K562 (cell line): ENCODE results near the gene TPI1. TPM values are rescaled to one million over a fixed set of nuclear protein-coding genes. Genes with fewer than 3 reads are reported as not detected.
"Not testable (repeated sequence)": the region's sequence is repeated elsewhere in the genome, so short reads cannot be mapped to it uniquely, and the experiment has no call there.

Experiments
- ATAC-seq: fragments of 200-7000 bp; cut with Tn5 transposase; 3 replicates; pipeline ENCODE4 v1.9.1; 2020; ENCODE audit warnings: moderate library complexity
- BruUV-seq: library from RNA; stranded (reverse); fragments of 400-500 nt; replicated peaks from 2 replicates; lab custom pipeline; 2021; lab: Mats Ljungman, UMichigan
- CTCF ChIA-PET: fragments of 300-600 bp; formaldehyde crosslinking; extraction: SDS; loops from one replicate; lab custom pipeline; 2021; ENCODE audit warnings: low intra/inter-chr PET ratio; lab: Yijun Ruan, JAX
- POLR2A ChIA-PET: fragments of 300-600, 350-650 bp; sonication (Branson Sonifier 250); formaldehyde crosslinking; extraction: SDS; loops from one replicate; lab custom pipeline; 2021; ENCODE audit warnings: antibody characterized with exemption, inconsistent platforms; lab: Yijun Ruan, JAX
- DNase-seq, 4 experiments: peaks; one replicate each; pipeline versions ENCODE4 v3.0.0 to v3.0.0-alpha.2; 2011 to 2018; ENCODE audit warnings: low spot score in 3 of 4, mixed read lengths in 3 of 4; ENCODE audit errors: extremely low read depth in 1 of 4
- FAIRE-seq: peaks from 2 replicates; lab custom pipeline; 2011; peaks lifted over from hg19 to GRCh38; lab: Jason Lieb, UNC
- H2AFZ ChIP-seq: 2 replicates; pipeline ENCODE4 v1.6.0; 2011; ENCODE audit warnings: low read depth, low read length, control low read depth, inconsistent platforms
- H3K27ac ChIP-seq: fragments of 200-600 bp; 3 replicates; pipeline ENCODE4 v1.8.0; 2011; ENCODE audit warnings: low read depth, mild to moderate bottlenecking, control low read depth, inconsistent platforms, low read length, moderate library complexity, mixed read lengths; ENCODE audit errors: extremely low read depth
- H3K27me3 ChIP-seq, 2 experiments: fragments of 300-600 bp in 1 of 2; 2 replicates in 1 of 2; 3 replicates in 1 of 2; pipeline versions ENCODE4 v1.6.0 to v1.8.0; 2011; ENCODE audit warnings: inconsistent platforms in 2 of 2, low read length in 2 of 2, mild to moderate bottlenecking in 1 of 2, mixed read lengths in 1 of 2, moderate library complexity in 1 of 2; ENCODE audit not compliant: control insufficient read depth in 2 of 2, insufficient read depth in 2 of 2
- H3K36me3 ChIP-seq: fragments of 300-600 bp; 3 replicates; pipeline ENCODE4 v1.8.0; 2011; ENCODE audit warnings: mild to moderate bottlenecking, low read length, inconsistent platforms; ENCODE audit not compliant: control insufficient read depth, insufficient read depth
- H3K4me1 ChIP-seq, 2 experiments: fragments of 200-600 bp in 1 of 2; replicated peaks in 1 of 2; 2 replicates in 1 of 2; 3 replicates in 1 of 2; pipeline versions ENCODE4 v1.5.1 to v1.8.0; 2011; ENCODE audit warnings: inconsistent platforms in 2 of 2, low read length in 2 of 2, mild to moderate bottlenecking in 1 of 2, mixed read lengths in 1 of 2, moderate library complexity in 1 of 2; ENCODE audit not compliant: control insufficient read depth in 2 of 2, insufficient read depth in 2 of 2
- H3K4me2 ChIP-seq: 2 replicates; pipeline ENCODE4 v1.6.1; 2011; ENCODE audit warnings: low read length, control low read depth, inconsistent platforms, mixed read lengths; ENCODE audit not compliant: insufficient read depth
- H3K4me3 ChIP-seq: fragments of 200-600 bp; sonication (generic), shearing (Covaris generic); 2 replicates; pipeline ENCODE4 v1.5.1; 2016; ENCODE audit warnings: control low read depth, inconsistent platforms
- H3K79me2 ChIP-seq: fragments of 200-600 bp; 3 replicates; pipeline ENCODE4 v1.8.0; 2011; ENCODE audit warnings: low read length, inconsistent platforms; ENCODE audit not compliant: control insufficient read depth, insufficient read depth
- H3K9ac ChIP-seq, 2 experiments: 2 replicates each; pipeline versions ENCODE4 v1.6.0 to v1.6.1; 2011; ENCODE audit warnings: low read depth in 2 of 2, low read length in 2 of 2, control low read depth in 1 of 2, inconsistent platforms in 1 of 2, mild to moderate bottlenecking in 1 of 2, mixed read lengths in 1 of 2; ENCODE audit not compliant: insufficient read depth in 1 of 2
- H3K9me1 ChIP-seq: one replicate; pipeline ENCODE4 v1.6.0; 2011; ENCODE audit warnings: inconsistent platforms, mild to moderate bottlenecking, low read length, moderate library complexity; ENCODE audit not compliant: control insufficient read depth, insufficient read depth
- H3K9me3 ChIP-seq: replicated peaks from 2 replicates; pipeline ENCODE4 v1.5.1; 2011; ENCODE audit warnings: low read depth, low read length, inconsistent platforms; ENCODE audit not compliant: control insufficient read depth, insufficient read depth
- H4K20me1 ChIP-seq: replicated peaks from 2 replicates; pipeline ENCODE4 v1.6.1; 2011; ENCODE audit warnings: low read length, inconsistent platforms, mixed read lengths; ENCODE audit not compliant: control insufficient read depth, insufficient read depth
- C11orf30 ChIP-seq: fragments of 450-650 bp; IDR thresholded peaks from 2 replicates; pipeline ENCODE4 v1.6.1; 2016; ENCODE audit warnings: low read depth, mild to moderate bottlenecking
- FOXM1 ChIP-seq, 2 experiments: fragments of 450-650 bp in 1 of 2; sonication (generic) in 1 of 2; formaldehyde crosslinking in 1 of 2; IDR thresholded peaks; 2 replicates each; pipeline versions ENCODE4 v1.6.1 to v1.9.0; 2017 to 2022; ENCODE audit warnings: low read depth in 2 of 2, mild to moderate bottlenecking in 2 of 2, missing genetic modification reagents in 1 of 2, moderate library complexity in 1 of 2
- MAFF ChIP-seq: IDR thresholded peaks from 2 replicates; pipeline ENCODE4 v1.6.1; 2012; ENCODE audit warnings: low read length, improper control_type of control experiment
- MAFK ChIP-seq: IDR thresholded peaks from 2 replicates; pipeline ENCODE4 v1.6.1; 2011; ENCODE audit warnings: low read length, improper control_type of control experiment
- SMAD2 ChIP-seq: fragments of 150-350 bp; IDR thresholded peaks from 2 replicates; pipeline ENCODE4 v1.6.1; 2014; ENCODE audit warnings: low read depth, mild to moderate bottlenecking, low read length
- ZNF316 ChIP-seq: fragments of 450-650 bp; IDR thresholded peaks from 2 replicates; pipeline ENCODE4 v1.6.1; 2016
- ZSCAN29 ChIP-seq: fragments of 450-650 bp; IDR thresholded peaks from 2 replicates; pipeline ENCODE4 v1.6.1; 2017
- WGBS: fragments of 100-300 bp; shearing (Covaris generic); methylation state at CpG from one replicate; pipeline ENCODE4 v1.1.6; 2016; ENCODE audit warnings: low coverage, mixed read lengths; ENCODE audit not compliant: insufficient coverage; ENCODE audit errors: missing lambda C conversion rate; 5-methylcytosine and 5-hydroxymethylcytosine counted together
- in situ Hi-C: fragments of 300-500 bp; cut with MboI; formaldehyde crosslinking; loops from 4 replicates; pipeline ENCODE4 v1.15.0; 2018; ENCODE audit warnings: inconsistent platforms, mixed read lengths
- intact Hi-C: fragments of 100-400 bp; cut with micrococcal nuclease; formaldehyde crosslinking; loops from 2 replicates; pipeline ENCODE4 v1.14.2; 2022
- polyA plus RNA-seq, 8 experiments: library from polyadenylated mRNA; depleted of rRNA in 4 of 8; stranded (reverse) in 5 of 8; unstranded in 3 of 8; fragments of >200 nt; fragmentation: Nextera tagmentation in 2 of 8; fragmentation: Illumina TruSeq in 1 of 8; extraction: Ambion mirVana in 2 of 8; extraction: Trizol in 1 of 8; gene quantifications; 2 replicates each; pipeline versions ENCODE4 v1.2.1 to v1.2.3, GENCODE V29; 2011 to 2014; ENCODE audit warnings: inconsistent platforms in 1 of 8, missing spikeins in 1 of 8
- total RNA-seq, 7 experiments: library from RNA; depleted of rRNA in 6 of 7; stranded (reverse); fragments of >200 nt in 6 of 7; fragmentation: Illumina TruSeq in 2 of 7; extraction: Trizol in 2 of 7; gene quantifications; 2 replicates each; pipeline versions ENCODE4 v1.2.1 to v1.2.3, GENCODE V29; 2011 to 2021; ENCODE audit warnings: low replicate concordance in 1 of 7

The TPI1 gene
- total and polyA plus RNA-seq, 9 of the 15 experiments (the other 6 are each of a cell fraction or from before 2014, with no cell fraction given): 662 to 4,971 (median 892) TPM

DNA sequence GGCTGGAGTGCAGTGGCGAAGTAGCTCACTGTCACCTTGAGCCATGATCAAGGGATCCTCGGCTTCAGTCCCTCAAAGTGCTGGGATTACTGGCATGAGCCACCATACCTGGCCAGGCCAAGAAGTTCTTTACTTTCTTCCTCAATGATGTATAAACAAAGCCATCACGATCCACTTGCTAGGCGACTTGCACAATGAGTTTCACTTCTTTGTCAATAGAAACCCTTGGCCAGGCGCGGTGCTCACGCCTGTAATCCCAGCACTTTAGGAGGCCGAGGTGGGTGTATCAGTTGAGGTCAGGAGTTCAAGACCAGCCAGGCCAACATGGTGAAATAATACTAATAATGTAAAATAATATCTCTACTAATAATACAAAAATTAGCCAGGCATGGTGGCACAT is 20.1 kb downstream of the TPI1 start:
- H4K20me1 ChIP-seq: no peaks in the 10 kb centered on the region
- no TSS peak for BruUV-seq
- peaks cover 14% of the 10 kb centered on the region; the same call in 1 of the 3 replicates for H3K36me3 ChIP-seq
- CTCF ChIA-PET: no interaction called here
- H3K27ac ChIP-seq: no peak overlapping the region
- no peak for TF ChIP-seq ZSCAN29
- TF ChIP-seq, all 486 proteins: peak for 0
- FAIRE-seq: no peak
- 74% methylated on average over 8 of the region's 8 CpGs for WGBS
- peaks cover 12 to 23% of the 10 kb centered on the region in 2 experiments; a peak in 4 of 5 replicates for H3K4me1 ChIP-seq
- in situ Hi-C loops (no loop called here), intact Hi-C loops (no loop called here)
- no peak overlapping the region for H3K4me3 ChIP-seq
- DNase-seq: no peak
- H2AFZ ChIP-seq: 0 out of 2 replicates have a peak overlapping the region, but pooled peaks have one; percentile 39
- ATAC-seq: no peak
- H3K27me3 ChIP-seq: no peaks in the 10 kb centered on the region
- no peak overlapping the region for H3K9ac ChIP-seq
- H3K9me3 ChIP-seq: no peaks in the 10 kb centered on the region
- 0 out of 3 replicates have a peak, but pooled peaks cover 2% of the 10 kb centered on the region for H3K79me2 ChIP-seq
- POLR2A ChIA-PET: interaction anchor here (1.0 to 1.4 kb wide), 2 partner anchors 14 to 36 kb away, joined by 3 to 5 read pairs; partner anchors contain the start of genes SPSB2 and USP5
- H3K4me2 ChIP-seq: no peak overlapping the region
- no peaks in the 10 kb centered on the region for H3K9me1 ChIP-seq

DNA sequence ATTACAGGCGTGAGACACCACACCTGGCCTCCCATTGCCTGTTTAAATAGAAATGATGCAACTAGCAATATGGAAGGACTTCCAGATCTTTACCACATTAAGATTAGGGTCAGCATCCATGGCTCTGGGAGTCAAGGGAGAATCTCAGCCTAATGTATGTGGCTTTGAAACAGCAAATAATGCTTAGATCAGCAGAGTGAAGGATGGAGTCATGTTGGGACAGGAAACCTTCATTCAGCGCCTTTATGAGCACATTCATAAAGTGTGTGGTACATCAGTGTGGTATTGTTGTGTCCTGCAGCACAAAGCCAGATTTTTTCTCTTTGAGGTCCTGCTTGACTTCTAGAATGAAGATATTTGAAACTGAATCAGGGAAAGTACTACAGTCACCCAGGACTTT is 21.0 kb downstream of the TPI1 start:
- ChIA-PET POLR2A (interaction anchor here (0.6 to 1.4 kb wide), 2 partner anchors 15 to 20 kb away, joined by 3 to 5 read pairs; partner anchors contain the start of gene SPSB2), CTCF (no interaction called here)
- no peak for DNase-seq
- intact Hi-C loops: no loop called here
- no peak overlapping the region for H3K9ac ChIP-seq
- no peaks in the 10 kb centered on the region for H4K20me1 ChIP-seq
- WGBS: 88% methylated on average over 2 of the region's 2 CpGs
- no peaks in the 10 kb centered on the region for H3K27me3 ChIP-seq
- H3K9me3 ChIP-seq: no peaks in the 10 kb centered on the region
- peaks cover 14% of the 10 kb centered on the region; the same call in 1 of the 3 replicates for H3K36me3 ChIP-seq
- H3K4me1 ChIP-seq: peaks cover 12 to 23% of the 10 kb centered on the region in 2 experiments; a peak in 4 of 5 replicates
- no TSS peak for BruUV-seq
- TF ChIP-seq FOXM1 (IDR thresholded peaks at IDR 0.05; ENCODE audit: low read depth) (no peak), FOXM1 (CRISPR knock-in tag; IDR thresholded peaks at IDR 0.05; ENCODE audit: low read depth) (no peak), MAFF (peak; percentile 32; the same call in 1 of the 2 replicates), SMAD2 (no peak), C11orf30 (peak; percentile 47; the same call in 1 of the 2 replicates), ZNF316 (peak; percentile 57; the same call in 1 of the 2 replicates), MAFK (peak; percentile 41; the same call in 1 of the 2 replicates)
- no peak overlapping the region for H3K4me2 ChIP-seq
- H3K27ac ChIP-seq: no peak overlapping the region
- H3K79me2 ChIP-seq: 0 out of 3 replicates have a peak, but pooled peaks cover 2% of the 10 kb centered on the region
- H3K4me3 ChIP-seq: no peak overlapping the region
- no peak overlapping the region for H2AFZ ChIP-seq
- FAIRE-seq: no peak
- no peak for ATAC-seq
- in situ Hi-C loops: no loop called here
- no peaks in the 10 kb centered on the region for H3K9me1 ChIP-seq

DNA sequence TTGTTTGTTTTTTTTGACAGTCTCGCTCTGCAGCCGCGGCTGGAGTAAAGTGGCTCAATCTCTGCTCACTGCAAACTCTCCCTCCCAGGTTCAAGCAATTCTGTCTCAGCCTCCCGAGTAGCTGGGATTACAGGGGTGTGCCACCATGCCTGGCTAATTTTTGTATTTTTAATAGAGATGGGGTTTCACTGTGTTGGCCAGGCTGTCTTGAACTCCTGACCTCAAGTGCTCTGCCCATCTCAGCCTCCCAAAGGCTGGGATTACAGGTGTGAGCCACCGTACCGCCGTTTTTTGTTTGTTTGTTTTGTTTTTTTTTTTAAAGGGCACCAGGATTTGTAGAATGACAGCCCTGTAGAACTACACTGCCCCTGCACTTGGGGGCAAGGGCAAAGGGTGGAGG is 21.5 kb downstream of the TPI1 start:
- POLR2A ChIA-PET: interaction anchor here (0.6 kb wide), 1 partner anchor 21 kb away, joined by 3 read pairs; no protein-coding TSS in a partner anchor
- ATAC-seq, CTCF ChIA-PET, H3K9me1 ChIP-seq, H3K9ac ChIP-seq, H3K9me3 ChIP-seq, H3K27me3 ChIP-seq, in situ Hi-C loops, H3K79me2 ChIP-seq, H3K4me3 ChIP-seq, H2AFZ ChIP-seq, DNase-seq, H3K4me2 ChIP-seq, H4K20me1 ChIP-seq, intact Hi-C loops, BruUV-seq, H3K27ac ChIP-seq, FAIRE-seq: not testable (repeated sequence)
- Histone ChIP-seq H3K4me1 (peaks cover 12 to 23% of the 10 kb centered on the region in 2 experiments; a peak in 4 of 5 replicates), H3K36me3 (peaks cover 13% of the 10 kb centered on the region; the same call in 1 of the 3 replicates)
- 70% methylated on average over 3 of the region's 7 CpGs for WGBS
